NCI-H2081 (cell line): ENCODE data around the gene SNX9.
"Not testable (repeated sequence)": the region's sequence is repeated elsewhere in the genome, so short reads cannot be mapped to it uniquely, and the experiment has no call there.

Source experiments
- DNase-seq, 2 experiments: peaks; one replicate each; lab custom pipeline; 2025; lab: John Stamatoyannopoulos, UW

The SNX9 gene

GRCh38 chr6:157887892-157888291 is 64.8 kb downstream of the SNX9 start:
- DNase-seq = no peak

DNA sequence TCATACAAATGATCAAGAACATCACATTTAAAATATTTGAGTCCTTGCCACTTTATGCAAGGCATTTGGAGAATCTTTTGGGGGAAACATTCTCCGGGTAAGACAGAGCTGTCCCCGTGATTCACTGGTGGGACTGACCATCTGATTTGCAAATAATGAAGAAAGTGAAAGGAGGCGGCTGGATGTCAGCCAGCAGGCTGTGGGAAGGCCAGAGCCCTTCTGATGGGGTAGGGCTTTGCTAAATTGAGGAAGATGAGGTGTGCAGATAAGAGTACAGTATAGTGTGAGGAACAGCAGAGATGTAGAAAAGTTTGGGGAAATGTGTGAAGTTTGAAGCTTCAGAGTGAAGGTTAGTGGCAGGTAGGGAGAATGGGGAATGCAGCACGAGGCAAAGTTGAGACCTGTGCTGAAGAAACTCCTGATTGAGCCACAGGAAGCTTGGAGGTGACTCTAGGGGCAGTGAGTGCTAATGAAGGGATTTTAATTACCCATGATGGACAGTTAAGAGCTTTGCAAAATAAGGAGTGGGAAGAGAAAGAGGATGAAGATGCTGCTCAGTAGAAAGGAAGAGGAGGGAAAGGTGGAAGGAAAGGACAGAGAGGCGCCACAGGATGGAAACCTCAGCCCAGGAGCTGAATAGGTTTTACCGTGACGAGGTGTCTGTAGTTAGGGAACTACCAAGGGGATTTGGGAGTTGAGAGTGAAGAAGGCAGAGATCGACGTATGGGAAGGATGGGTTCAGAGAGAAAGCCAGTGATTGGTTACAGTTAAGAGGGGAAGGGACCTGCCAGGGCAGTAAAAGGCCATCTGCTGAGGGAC is 68.7 kb downstream of the SNX9 start:
- DNase-seq = no peak

GRCh38 chr6:157892363-157892877 is 69.4 kb downstream of the SNX9 start:
- DNase-seq = no peak

DNA sequence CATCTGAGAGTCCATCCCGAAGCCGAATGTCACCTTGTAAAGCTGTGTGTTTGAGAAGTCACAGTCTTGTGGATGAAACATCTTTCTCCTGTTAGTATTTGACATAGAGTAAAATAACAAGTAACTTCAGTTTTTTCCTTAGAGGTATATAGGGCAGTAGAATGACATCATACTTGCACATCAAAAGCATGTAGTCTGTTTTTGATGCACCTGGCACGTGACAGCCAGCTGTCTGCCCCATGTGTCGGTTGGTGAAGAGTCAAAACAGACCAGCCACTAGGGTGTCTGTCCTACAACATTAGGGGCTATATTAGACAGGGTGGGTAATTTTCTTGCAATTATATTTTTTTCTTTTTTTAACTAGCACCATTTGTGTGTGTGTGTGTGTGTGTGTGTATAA is 70.2 kb downstream of the SNX9 start:
- no peak for DNase-seq

GRCh38 chr6:157895585-157895984 is 72.5 kb downstream of the SNX9 start:
- no peak for DNase-seq

GRCh38 chr6:157896932-157897331 is 73.9 kb downstream of the SNX9 start:
- DNase-seq = no peak

GRCh38 chr6:157898169-157898568 is 75.1 kb downstream of the SNX9 start:
- no peak for DNase-seq

GRCh38 chr6:157898640-157899039 is 75.6 kb downstream of the SNX9 start:
- no peak for DNase-seq

DNA sequence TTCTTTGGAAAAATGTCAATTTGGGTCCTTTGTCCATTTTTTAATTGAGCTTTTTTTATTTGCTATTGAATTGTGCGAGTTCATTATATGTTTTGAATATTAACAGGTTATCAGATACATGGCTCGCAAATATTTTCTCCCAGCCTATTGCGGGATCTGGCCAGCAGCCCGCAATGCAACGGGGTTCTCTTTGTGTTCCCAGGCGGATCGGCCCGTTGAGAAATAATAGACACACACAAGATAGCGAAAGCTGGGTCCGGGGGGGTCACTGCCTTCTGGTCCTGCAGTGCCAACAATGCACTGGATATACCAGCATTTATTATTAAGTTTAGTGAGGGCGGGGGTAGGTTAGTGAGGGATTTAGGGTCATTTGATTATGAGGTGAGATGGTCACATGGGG is 77.2 kb downstream of the SNX9 start:
- not testable (repeated sequence) for DNase-seq

DNA sequence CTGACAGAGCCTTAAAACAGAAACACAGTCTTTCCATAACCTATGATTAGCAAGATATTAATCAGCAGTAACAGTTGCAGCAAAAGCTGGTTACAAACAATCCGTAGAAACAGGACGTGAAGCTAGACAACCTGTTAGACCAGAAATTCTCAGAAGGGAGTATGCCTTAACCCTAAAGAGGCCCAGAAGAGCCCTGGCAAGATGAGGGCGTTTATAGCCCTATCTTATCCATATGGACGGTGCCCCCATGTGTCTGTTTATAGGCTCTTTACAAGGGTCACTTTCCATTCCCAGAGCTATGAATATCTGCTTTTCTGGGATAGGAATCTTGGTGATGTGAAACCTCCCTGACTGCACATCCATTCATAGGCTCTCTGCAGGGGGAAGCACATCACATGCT is 77.7 kb downstream of the SNX9 start:
- DNase-seq = not testable (repeated sequence)

DNA sequence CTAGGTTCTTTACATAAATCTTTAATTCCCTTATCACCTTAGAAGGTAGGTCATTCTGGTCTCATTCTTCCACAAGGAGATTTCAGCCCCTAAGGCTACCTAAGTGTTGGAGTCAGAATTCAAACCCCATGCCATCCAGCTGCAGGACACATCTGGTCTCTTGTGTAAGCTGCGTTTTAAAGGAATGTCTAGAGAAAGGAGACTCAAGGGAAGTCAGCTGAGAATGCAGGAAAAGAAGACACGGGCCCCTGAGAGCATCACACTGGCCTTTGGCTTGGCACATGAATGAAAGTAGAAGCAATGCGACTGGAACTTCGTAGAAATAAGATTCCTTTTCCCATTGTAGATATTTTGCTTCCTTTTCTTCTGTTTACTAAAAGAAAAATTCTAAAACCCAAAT is 82.0 kb downstream of the SNX9 start:
- no peak for DNase-seq

DNA sequence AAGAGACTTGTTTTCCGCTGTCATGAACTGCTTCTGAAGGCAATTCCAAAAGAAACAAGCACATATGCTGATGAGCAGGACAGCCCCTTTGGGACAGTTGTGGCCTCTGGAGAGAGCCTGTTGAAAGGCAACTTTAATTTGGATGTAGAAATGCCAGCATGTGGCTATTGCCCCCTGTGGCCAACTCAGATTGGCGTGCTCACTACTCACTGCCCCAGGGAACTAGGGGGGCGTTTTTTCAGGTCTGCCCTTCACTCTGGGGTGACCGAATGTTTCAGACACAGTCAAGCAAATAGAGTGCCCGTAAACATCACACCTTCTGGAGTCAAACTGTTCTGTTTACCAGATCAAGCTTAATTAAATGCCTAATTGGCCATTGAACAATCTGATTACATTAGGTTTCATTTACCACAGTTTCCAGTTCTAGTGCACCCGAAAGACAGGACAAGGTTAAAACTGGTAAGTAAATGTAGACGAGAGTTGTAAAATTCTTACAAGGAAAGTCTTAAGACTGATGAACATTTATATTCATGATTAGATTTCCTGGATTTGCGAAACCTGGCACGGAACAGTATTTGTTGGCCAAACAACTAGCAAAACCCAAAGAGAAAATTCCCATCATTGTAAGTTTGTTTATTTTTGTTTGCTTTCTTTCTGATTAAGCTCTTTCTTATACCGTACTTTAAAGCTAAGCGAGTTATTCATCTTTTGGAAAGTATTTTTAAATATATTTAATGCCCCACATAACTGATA is 82.7 kb downstream of the SNX9 start:
- DNase-seq = no peak

DNA sequence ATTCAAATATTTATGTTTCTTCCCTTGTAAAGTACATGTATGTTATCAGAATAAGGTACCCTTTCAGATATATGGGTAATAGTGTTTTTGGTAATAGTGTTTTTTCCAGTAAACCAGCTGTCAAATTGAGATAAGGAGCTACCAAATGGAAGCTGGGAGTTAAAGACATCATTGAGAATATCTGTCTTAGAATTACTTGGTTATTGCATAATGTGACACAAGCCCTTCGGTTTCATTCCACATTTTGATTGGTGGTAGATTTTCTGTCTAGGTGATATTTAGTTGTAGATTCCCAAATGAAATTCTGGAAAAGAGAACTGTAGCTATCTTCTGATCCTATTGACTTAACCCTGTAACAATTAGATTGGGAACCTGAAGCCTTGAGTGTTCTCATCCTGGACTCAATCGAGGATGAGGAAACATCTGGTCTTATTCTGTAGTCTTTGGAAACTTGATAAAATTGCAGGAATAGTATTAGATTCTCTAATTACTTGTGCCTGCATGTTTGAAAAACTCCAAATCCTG is 83.6 kb downstream of the SNX9 start:
- DNase-seq = no peak

GRCh38 chr6:157907651-157908050 is 84.6 kb downstream of the SNX9 start:
- no peak for DNase-seq

DNA sequence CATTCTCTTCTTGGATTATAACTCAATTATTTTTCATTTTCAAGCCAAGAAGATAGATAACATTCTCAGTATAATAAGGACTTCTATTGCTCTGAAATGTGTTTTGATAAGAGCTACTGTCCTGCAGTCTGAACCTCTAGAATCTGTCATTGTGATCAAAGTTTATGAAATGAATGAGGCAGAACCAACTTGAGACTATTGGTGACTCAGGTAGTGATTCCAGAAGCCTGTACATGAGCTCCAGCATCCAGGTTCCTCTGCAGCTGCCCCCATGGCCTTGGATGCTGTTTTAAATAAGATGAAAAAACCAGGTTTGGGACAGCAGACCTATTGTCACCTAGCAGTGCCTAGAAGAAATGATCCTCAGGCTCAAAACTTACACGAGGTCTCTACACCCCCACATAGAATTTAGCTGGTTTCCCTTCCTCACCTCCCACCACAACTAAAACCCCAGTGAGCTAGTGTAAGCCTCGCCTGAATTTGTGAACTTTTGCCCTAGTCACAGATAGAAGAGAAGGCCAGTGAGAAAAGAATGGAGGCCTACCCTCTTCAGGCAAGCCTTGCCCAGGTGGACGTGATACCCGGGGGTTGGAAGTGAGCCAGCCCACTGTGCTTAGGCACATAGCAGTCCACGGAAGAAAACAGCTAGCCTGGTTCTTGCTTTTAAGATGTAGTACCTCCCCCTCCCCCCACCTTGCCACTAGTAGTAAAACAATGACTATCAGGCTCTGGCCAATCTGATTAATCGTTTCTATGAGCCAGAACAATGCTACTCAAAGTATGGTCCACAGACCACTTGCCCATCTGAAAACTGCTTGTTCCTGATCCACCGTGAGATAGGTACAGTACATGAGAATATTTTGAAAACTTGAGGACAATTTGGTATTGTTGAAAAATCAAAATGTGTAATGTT is 85.6 kb downstream of the SNX9 start:
- DNase-seq = no peak

DNA sequence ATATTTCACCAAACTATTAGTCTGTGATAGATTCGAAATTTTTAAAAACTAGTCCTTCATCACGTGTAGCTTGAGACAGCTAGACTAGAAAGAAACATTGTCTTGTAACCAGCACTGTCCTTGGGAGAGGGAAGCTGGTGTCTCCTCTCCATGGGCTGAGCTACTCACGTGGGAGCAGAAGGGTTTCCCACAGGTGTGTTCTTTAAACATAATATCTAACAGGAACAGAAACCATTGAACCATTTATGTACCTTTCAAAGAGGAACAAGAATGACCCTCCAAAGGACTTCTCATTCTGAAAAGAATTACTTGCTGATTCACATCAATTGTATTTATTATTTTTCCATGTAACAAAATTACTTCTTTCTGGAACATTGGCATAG is 86.2 kb downstream of the SNX9 start:
- DNase-seq = no peak

GRCh38 chr6:157911278-157911677 is 88.2 kb downstream of the SNX9 start:
- no peak for DNase-seq

DNA sequence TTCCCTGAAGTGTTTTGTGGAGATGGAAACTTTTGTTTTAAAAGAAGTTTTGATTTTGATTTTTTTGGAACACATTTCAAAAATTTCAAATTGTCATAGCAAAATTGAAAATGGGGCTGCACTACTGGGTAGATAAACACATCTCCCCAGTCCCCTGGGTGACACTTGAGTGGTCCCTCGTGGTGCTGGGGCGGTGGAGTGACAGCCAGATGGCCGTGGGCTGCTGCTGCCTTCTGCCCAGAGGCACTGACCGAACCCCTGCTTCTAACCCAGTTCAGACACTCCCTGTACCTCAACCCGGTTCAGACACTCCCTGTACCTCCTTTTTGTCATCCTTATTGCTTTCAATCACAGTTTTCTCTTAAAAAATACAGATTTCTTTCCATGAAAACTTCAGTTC is 88.7 kb downstream of the SNX9 start:
- DNase-seq = no peak

DNA sequence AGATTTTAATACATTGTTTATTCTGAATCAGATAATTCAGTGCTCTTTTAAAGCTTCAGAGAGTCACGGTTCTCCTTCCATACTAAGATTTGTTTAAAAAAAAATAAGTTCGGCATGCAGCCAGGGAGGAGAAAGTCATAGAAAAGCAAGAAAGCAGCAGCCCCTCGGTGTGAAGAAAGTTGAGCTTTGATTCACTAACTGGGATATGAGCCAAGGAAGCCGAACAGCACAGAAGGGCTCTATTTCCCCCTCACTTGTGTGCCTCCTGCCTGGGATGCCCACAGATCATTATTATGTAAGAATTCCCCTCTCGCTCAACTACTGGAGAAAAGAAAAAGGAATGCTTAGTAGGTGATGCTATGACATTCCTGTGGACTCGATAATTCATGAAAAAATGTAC is 89.3 kb downstream of the SNX9 start:
- DNase-seq = no peak

DNA sequence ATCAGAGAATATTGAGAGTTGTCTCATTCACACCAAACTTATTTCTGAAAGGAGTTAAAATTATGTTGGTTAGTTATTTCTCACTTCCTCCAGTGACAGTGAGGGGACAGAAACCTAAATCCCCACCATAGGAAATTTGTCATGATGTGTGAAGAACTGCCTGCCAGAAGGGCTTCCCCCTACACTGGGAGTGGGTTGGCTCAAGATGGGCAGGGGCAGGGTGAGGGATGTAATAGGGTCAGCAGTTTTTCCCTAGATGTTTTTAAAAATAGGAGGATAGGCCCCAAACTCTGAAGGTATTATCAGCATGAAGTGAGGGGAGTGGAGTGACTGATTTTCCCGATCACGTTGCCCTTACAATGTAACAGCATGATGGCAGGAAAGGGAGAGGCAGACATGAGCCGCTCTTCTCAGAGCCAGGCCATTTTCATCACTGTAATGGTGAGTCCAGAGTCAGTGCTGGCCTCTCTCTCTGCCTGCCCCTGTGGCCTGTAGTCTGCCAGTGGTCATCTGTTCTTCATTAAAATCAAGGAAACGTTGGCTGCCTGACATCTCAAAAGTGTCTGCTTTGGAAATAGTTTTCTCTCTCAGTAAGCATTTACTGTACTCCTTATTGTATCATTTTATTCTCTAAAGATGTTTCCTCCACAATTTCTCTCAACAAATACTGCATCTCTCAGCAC is 98.8 kb downstream of the SNX9 start:
- DNase-seq = no peak

GRCh38 chr6:157925771-157926170 is 102.7 kb downstream of the SNX9 start:
- no peak for DNase-seq
